NAMALWA (cell line): ENCODE measurements around the gene CNP.

Experiments
- DNase-seq: peaks from one replicate; pipeline ENCODE4 v3.0.0-alpha.2; 2015; ENCODE audit warnings: low spot score

Gene CNP

DNA sequence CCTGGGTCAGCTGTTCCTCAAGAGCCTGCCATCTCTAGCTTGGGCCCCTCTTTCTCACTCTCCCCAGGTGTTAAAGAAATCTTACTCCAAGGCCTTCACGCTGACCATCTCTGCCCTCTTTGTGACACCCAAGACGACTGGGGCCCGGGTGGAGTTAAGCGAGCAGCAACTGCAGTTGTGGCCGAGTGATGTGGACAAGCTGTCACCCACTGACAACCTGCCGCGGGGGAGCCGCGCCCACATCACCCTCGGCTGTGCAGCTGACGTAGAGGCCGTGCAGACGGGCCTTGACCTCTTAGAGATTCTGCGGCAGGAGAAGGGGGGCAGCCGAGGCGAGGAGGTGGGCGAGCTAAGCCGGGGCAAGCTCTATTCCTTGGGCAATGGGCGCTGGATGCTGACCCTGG lies 6.8 kb downstream of the CNP start:
- DNase-seq = no peak

DNA sequence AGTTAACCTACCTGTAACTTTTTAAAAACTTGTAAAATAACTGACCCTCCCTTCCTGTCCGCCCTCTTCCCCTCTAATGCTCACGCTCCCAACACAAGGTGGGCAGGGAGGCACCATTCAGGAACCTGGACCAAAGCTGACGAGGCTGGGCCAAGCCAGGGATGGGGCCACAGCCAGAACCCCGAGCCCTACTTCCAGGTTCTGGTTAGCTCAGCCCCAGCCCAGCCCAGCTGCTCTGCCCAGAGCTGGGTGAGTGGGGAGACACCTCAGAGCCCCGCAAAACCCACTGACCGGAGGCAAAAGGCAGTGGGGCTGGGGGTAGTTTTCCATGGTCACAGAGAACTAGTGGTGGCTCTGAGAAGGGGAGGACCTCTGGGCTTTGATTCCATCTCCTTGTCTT lies 7.4 kb downstream of the CNP start:
- no peak for DNase-seq

DNA sequence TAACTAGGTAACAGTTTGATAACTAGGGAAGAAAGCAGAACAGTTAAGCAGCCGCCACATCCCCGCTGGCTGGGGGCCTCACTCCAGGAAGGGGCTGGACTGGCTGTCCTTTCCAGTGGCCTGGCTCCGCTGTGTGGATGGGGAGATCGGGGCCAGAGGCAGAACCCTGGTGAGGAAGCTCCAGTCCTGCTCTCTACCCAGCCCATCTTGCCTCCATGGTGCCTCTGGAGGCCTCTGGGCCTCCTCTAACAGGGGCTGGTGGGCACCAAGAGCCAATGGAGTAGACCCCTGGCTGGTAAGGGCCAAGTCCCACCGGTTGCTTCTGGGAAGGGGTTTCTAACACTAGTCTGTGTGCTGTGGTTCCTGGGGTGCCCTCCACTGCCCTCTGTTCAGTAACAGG lies 8.1 kb downstream of the CNP start:
- DNase-seq = no peak

DNA sequence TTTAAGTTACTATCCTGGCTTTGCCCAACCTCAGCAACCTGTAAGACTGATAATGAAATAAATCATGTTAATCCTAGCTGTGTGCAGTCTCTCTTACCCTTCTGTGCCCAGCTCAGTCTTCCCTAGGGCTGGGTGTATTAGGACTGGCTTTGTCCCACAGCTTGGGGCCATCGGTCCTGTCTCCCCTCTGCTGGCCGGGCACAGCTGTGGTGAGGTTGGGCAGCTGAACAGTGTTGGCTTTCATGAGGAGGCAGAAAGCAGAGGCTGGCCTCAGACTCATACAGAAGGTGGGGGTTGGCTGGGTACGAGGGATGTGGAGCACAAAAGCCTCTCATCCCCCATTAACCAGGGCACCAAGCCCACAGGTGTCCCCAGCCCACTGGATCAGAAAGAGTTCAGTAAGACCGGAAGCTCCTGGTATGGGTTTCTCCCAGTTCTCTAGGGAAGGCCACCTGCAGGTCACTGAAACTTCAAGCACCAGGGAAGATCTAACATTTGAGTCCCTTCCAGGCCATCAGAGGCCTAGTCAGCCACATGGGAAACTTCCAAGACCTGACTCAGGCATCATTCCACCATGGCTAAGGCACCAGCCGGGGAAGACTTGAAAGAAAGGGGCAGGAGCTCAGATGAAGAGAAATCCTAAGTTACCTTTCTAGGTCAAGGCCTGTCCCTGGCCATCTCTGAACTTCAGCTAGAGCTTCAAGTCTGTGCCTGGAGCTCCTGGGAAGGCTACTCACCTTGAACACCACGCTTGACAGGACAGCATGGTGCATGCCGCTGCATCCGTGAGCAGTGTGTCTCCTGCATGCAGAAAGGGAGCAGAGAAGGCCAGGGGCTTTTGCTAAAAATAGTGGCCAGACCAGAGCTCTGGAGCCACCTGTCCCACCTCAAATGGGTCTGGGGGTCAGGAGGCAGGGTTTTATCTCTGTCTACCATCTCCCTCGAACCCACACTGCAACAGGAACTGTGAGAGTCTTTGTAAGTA lies 8.8 kb downstream of the CNP start:
- DNase-seq = no peak

- no peak for DNase-seq
Measured at GRCh38 chr17:41976142-41976768, 9.7 kb downstream of the CNP start.

- no peak for DNase-seq
Measured at GRCh38 chr17:41977991-41978390, 11.4 kb downstream of the CNP start.

- no peak for DNase-seq
Measured at GRCh38 chr17:41982026-41982760, 15.6 kb downstream of the CNP start.

DNA sequence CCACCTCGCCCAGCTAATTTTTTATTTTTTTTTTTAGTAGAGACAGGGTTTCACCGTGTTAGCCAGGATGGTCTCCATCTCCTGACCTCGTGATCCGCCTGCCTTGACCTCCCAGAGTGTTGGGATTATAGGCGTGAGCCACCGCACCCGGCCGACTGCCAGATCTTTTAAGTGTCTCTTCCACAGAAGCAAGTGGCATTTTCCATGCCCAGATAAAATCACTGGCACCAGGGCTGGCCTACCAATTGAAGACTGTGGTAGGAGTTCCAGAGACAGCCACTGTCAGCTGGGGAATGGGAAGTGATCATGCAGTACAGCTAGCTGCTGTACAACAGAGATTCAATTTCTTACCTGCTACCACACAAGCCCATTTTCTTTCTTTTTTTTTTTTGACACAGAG lies 17.9 kb downstream of the CNP start:
- no peak for DNase-seq

- no peak for DNase-seq
Measured at GRCh38 chr17:41985919-41986318, 19.3 kb downstream of the CNP start.

DNA sequence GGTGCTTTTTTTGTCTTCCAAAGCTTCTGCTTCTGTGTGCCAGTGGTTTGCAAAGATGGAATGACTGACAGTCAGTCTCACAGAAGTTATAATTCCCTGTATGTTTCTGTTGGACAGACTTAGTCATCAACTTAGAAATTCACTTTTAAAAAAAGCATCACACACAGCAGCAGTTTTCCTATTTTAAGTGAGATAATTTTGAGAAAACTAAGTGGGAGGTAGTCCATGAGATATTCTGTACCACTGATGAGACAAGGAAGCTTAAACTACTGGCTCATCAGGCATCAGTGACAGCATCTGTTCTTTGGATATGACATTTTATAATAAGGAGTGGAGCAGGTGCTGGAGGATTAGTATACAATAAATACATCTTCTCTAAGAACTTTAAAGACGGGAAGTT lies 20.0 kb downstream of the CNP start:
- no peak for DNase-seq

GRCh38 chr17:41987642-41988041 lies 21.0 kb downstream of the CNP start:
- DNase-seq = no peak

DNA sequence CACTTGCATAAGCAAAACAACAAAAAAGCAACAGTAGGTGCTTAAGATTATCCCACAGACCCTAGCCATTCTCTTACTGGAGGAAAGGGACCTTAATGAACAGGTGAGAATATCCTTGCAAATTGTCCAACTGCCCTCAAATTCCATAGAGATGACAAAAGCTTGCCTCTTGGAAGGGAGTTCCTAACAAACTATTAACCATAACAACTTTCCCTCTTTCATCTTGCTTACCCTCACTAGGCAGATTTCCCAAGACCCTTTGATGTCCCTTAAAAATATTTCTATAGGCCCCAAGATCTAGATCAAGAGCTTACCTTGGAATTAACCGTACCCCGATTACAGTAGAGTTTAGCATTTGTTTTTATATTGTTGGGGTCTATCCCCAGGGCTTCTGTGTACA lies 21.8 kb downstream of the CNP start:
- DNase-seq = no peak

DNA sequence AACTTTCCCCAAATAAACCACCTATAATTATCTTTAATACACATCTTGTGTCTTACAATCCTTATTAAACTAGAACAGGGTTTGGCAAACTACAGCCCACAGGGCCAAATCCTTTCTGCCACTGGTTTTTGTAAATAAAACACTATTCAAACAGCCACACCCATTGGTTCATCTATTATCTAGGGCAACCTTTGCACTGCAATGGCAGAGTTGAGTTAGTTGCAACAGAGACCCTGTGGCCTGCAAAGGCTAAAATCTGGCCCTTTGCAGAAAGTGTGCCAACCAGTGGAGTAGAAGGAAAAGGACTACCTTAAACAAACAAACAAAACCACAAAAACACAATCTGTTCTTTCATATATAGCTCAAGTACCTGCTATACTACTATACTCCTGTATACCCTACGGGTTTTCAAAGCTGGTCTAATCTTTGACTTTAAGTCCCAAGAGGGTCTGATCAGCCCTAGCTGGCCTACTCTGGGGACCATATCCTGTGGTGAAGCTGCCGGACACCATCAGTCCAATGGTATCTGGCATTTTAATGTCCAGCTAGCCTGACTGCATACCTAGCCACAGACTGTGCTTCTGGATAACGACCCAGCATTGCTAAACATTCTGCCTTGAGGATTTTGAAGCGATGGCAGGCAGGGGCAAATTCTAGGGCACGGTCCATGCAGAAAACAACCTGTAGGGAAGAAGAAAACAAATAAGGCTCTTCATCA lies 23.3 kb downstream of the CNP start:
- no peak for DNase-seq

- DNase-seq = no peak
Measured at GRCh38 chr17:41992576-41992975, 26.0 kb downstream of the CNP start.

DNA sequence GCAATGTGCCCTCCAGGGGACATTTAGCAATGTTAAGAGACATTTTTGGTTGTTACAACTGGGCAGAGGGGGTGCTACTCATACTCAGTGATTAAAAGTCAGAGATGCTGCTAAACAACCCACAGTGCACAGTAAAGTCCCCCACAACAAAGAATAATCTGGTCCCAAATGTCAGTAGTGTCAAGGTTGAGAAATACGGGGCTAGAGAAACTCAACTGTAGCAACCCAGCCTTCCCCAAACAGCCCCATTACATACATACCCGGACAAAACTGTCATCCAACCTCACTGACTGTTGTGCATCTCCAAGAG lies 30.2 kb downstream of the CNP start:
- no peak for DNase-seq

- DNase-seq = no peak
Measured at GRCh38 chr17:41998497-41998896, 31.9 kb downstream of the CNP start.

DNA sequence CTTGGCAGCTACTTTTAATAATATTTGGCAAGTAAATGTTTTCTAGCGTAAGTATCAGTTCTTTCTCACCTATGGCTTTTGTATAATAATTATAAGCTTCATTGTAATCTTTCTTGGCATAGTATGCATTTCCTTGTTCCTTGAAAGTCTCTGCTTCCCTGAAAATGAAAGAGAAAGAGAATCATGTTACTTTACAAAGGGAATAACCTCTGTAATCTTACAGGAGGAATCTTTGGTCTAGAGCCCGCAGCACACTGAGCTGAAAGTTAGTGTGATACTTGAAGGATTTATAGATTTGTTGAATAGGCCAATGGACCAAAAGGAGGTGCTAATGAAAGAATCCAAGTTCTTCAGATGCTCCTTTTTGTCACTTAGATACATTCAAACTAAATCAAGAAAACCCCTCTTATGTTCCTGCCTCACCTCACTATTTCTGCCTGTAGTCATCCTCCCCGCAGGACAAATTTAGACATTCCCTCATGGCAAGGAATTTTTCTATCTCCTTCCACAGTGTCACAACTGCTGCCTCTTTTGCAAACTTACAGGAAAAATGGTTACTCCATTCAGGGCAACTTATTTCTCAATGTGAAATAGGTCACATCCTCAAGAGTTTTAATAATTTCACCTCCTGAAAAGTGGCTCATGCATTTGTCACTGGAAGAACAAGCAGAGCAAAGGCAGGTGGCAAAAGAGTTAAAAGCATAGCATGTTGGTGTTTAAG lies 34.0 kb downstream of the CNP start:
- no peak for DNase-seq

DNA sequence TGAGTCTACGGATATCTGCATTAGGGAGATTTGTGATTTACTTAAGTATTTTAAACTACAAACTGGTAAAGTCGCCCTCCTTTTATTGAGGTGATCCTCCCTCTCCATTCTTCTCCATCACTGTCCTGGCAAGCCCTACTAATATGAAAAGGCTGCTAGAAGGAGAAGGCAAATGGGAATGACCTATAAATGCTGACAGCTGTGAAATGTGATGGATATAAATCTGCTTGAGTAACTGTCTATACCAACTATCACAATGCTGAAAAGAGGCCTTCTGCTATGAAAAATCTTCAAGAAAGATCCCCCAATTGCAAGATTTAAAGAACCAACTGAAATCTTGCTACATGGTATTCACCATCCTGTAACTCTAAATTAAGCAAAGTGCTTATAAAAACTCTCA lies 35.1 kb downstream of the CNP start:
- DNase-seq = no peak

DNA sequence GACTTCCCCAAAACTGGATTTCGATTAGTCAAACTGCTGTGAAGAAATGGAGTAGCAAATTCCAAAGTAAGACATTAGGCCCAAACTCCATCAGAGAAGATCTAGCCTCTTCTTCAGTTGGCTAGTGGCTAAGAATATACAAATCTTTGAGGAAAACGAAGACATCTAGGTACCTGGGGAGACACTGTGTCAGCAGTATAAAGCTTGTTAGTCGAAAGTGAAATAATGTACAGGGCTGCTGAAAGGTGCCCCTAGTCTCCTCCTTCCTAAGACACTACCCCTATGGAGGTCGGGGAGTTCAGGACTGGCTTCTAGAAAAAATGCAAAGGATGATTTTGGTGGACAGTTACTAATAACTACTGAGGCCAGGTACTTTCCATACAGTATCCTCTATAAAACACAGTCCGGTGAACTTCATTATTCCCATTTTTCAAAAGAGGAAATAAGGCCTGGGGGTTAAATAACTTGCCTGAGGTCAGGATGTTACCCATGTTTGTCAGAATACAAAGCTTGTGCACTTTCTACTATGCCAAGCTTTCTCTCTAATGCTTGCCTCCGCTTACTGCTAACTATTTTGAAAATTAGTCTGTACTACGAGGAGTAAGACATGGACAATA lies 35.7 kb downstream of the CNP start:
- DNase-seq = no peak

GRCh38 chr17:42002792-42003301 lies 36.3 kb downstream of the CNP start:
- no peak for DNase-seq

- DNase-seq = no peak
Measured at GRCh38 chr17:42005166-42005565, 38.6 kb downstream of the CNP start.
